Stimulated activated CD8-positive, alpha-beta memory T cell treated with anti-CD3 and anti-CD28 coated beads, Interleukin-7, amount 100 ng/mL, for 48 hours (primary cell): ENCODE data around the gene ZIC5.

Experiments
- DNase-seq, 2 donors: peaks; one replicate each; pipeline ENCODE4 v3.0.0-alpha.2; 2020; ENCODE audit warnings: low read depth in 1 of 2; ENCODE audit errors: extremely low read depth in 1 of 2

ZIC5 gene

GRCh38 chr13:99971576-99972189 is at the start of gene ZIC5:
ZIC5 (minus strand) TSS chr13:99971767; CDS start chr13:99971603, 164 bp downstream.
- DNase-seq = no peak

- DNase-seq = no peak
Observed at GRCh38 chr13:100019780-100020356, 48.3 kb upstream of the ZIC5 start.

GRCh38 chr13:100014621-100015020 is 43.1 kb upstream of the ZIC5 start:
- no peak for DNase-seq

- DNase-seq = no peak
Observed at GRCh38 chr13:99998261-99998660, 26.7 kb upstream of the ZIC5 start.

- DNase-seq = no peak
Observed at GRCh38 chr13:99997702-99998214, 26.2 kb upstream of the ZIC5 start.

GRCh38 chr13:99996381-99996973 is 24.9 kb upstream of the ZIC5 start:
- DNase-seq = no peak

- DNase-seq = no peak
Observed at GRCh38 chr13:99995589-99996380, 24.2 kb upstream of the ZIC5 start.

GRCh38 chr13:99995104-99995588 is 23.6 kb upstream of the ZIC5 start:
- no peak for DNase-seq

- DNase-seq = no peak
Observed at GRCh38 chr13:99994638-99995020, 23.1 kb upstream of the ZIC5 start.

- no peak for DNase-seq
Observed at GRCh38 chr13:99993660-99994637, 22.4 kb upstream of the ZIC5 start.

- DNase-seq = no peak
Observed at GRCh38 chr13:99992949-99993351, 21.4 kb upstream of the ZIC5 start.

GRCh38 chr13:99991828-99992775 is 20.5 kb upstream of the ZIC5 start:
- DNase-seq = no peak

- no peak for DNase-seq
Observed at GRCh38 chr13:99991013-99991827, 19.7 kb upstream of the ZIC5 start.

- DNase-seq = no peak
Observed at GRCh38 chr13:99990126-99990977, 18.8 kb upstream of the ZIC5 start.

GRCh38 chr13:99989276-99990125 is 17.9 kb upstream of the ZIC5 start:
- DNase-seq = no peak

- no peak for DNase-seq
Observed at GRCh38 chr13:99988529-99989275, 17.1 kb upstream of the ZIC5 start.
